ENCODE measurements around the gene PPFIA2.

Gene PPFIA2

GRCh38 chr12:81359736-81360135 is 399.4 kb downstream of the PPFIA2 start:
- Histone ChIP-seq H3K36me3 (ENCODE audit: control insufficient read depth, insufficient read depth, low read length) (no peaks in the 10 kb centered on the region), H3K4me3 (ENCODE audit: low read length) (no peak overlapping the region), H3K27me3 (ENCODE audit: control insufficient read depth, insufficient read depth, low read length) (no peaks in the 10 kb centered on the region), H3K9me3 (ENCODE audit: control insufficient read depth, low read length) (no peaks in the 10 kb centered on the region), H3K9ac (ENCODE audit: low read length) (no peak overlapping the region), H3K4me1 (ENCODE audit: control insufficient read depth, insufficient read depth, low read length) (no peaks in the 10 kb centered on the region)

- Histone ChIP-seq H3K36me3 (ENCODE audit: control insufficient read depth, insufficient read depth, low read length) (no peaks in the 10 kb centered on the region), H3K9me3 (ENCODE audit: control insufficient read depth, low read length) (no peaks in the 10 kb centered on the region), H3K4me3 (ENCODE audit: low read length) (no peak overlapping the region), H3K27me3 (ENCODE audit: control insufficient read depth, insufficient read depth, low read length) (no peaks in the 10 kb centered on the region), H3K4me1 (ENCODE audit: control insufficient read depth, insufficient read depth, low read length) (no peaks in the 10 kb centered on the region), H3K9ac (ENCODE audit: low read length) (no peak overlapping the region)
These were observed 404.7 kb downstream of the PPFIA2 start for GRCh38 chr12:81354327-81354932.

GRCh38 chr12:81350309-81350708 is 408.8 kb downstream of the PPFIA2 start:
- Histone ChIP-seq H3K27me3 (ENCODE audit: control insufficient read depth, insufficient read depth, low read length) (no peaks in the 10 kb centered on the region), H3K36me3 (ENCODE audit: control insufficient read depth, insufficient read depth, low read length) (no peaks in the 10 kb centered on the region), H3K9ac (ENCODE audit: low read length) (no peak overlapping the region), H3K4me3 (ENCODE audit: low read length) (no peak overlapping the region), H3K4me1 (ENCODE audit: control insufficient read depth, insufficient read depth, low read length) (no peaks in the 10 kb centered on the region), H3K9me3 (ENCODE audit: control insufficient read depth, low read length) (no peaks in the 10 kb centered on the region)

GRCh38 chr12:81347404-81347803 is 411.7 kb downstream of the PPFIA2 start:
- no peaks in the 10 kb centered on the region for H3K27me3 ChIP-seq (ENCODE audit: control insufficient read depth, insufficient read depth, low read length)
- no peaks in the 10 kb centered on the region for H3K4me1 ChIP-seq (ENCODE audit: control insufficient read depth, insufficient read depth, low read length)
- H3K4me3 ChIP-seq (ENCODE audit: low read length), result no peak overlapping the region
- H3K9ac ChIP-seq (ENCODE audit: low read length), result no peak overlapping the region
- H3K36me3 ChIP-seq (ENCODE audit: control insufficient read depth, insufficient read depth, low read length), result no peaks in the 10 kb centered on the region
- H3K9me3 ChIP-seq (ENCODE audit: control insufficient read depth, low read length), result no peaks in the 10 kb centered on the region

GRCh38 chr12:81340910-81341309 is 418.2 kb downstream of the PPFIA2 start:
- Histone ChIP-seq H3K9me3 (ENCODE audit: control insufficient read depth, low read length) (no peaks in the 10 kb centered on the region), H3K27me3 (ENCODE audit: control insufficient read depth, insufficient read depth, low read length) (no peaks in the 10 kb centered on the region), H3K4me3 (ENCODE audit: low read length) (no peak overlapping the region), H3K9ac (ENCODE audit: low read length) (no peak overlapping the region), H3K36me3 (ENCODE audit: control insufficient read depth, insufficient read depth, low read length) (no peaks in the 10 kb centered on the region), H3K4me1 (ENCODE audit: control insufficient read depth, insufficient read depth, low read length) (no peaks in the 10 kb centered on the region)

- no peaks in the 10 kb centered on the region for H3K4me1 ChIP-seq (ENCODE audit: control insufficient read depth, insufficient read depth, low read length)
- no peak overlapping the region for H3K4me3 ChIP-seq (ENCODE audit: low read length)
- no peaks in the 10 kb centered on the region for H3K36me3 ChIP-seq (ENCODE audit: control insufficient read depth, insufficient read depth, low read length)
- H3K9me3 ChIP-seq (ENCODE audit: control insufficient read depth, low read length), result no peaks in the 10 kb centered on the region
- H3K27me3 ChIP-seq (ENCODE audit: control insufficient read depth, insufficient read depth, low read length), result no peaks in the 10 kb centered on the region
- no peak overlapping the region for H3K9ac ChIP-seq (ENCODE audit: low read length)
These were observed 420.1 kb downstream of the PPFIA2 start for GRCh38 chr12:81339071-81339470.

- H3K27me3 ChIP-seq (ENCODE audit: control insufficient read depth, insufficient read depth, low read length), result no peaks in the 10 kb centered on the region
- no peak overlapping the region for H3K4me3 ChIP-seq (ENCODE audit: low read length)
- H3K9me3 ChIP-seq (ENCODE audit: control insufficient read depth, low read length), result no peaks in the 10 kb centered on the region
- H3K4me1 ChIP-seq (ENCODE audit: control insufficient read depth, insufficient read depth, low read length), result no peaks in the 10 kb centered on the region
- H3K36me3 ChIP-seq (ENCODE audit: control insufficient read depth, insufficient read depth, low read length), result no peaks in the 10 kb centered on the region
- no peak overlapping the region for H3K9ac ChIP-seq (ENCODE audit: low read length)
These were observed 421.3 kb downstream of the PPFIA2 start for GRCh38 chr12:81337886-81338285.

- Histone ChIP-seq H3K27me3 (ENCODE audit: control insufficient read depth, insufficient read depth, low read length) (no peaks in the 10 kb centered on the region), H3K9me3 (ENCODE audit: control insufficient read depth, low read length) (no peaks in the 10 kb centered on the region), H3K4me3 (ENCODE audit: low read length) (no peak overlapping the region), H3K4me1 (ENCODE audit: control insufficient read depth, insufficient read depth, low read length) (no peaks in the 10 kb centered on the region), H3K9ac (ENCODE audit: low read length) (no peak overlapping the region), H3K36me3 (ENCODE audit: control insufficient read depth, insufficient read depth, low read length) (no peaks in the 10 kb centered on the region)
These were observed 425.3 kb downstream of the PPFIA2 start for GRCh38 chr12:81333812-81334211.

GRCh38 chr12:81332054-81332453 is 427.1 kb downstream of the PPFIA2 start:
- Histone ChIP-seq H3K36me3 (ENCODE audit: control insufficient read depth, insufficient read depth, low read length) (no peaks in the 10 kb centered on the region), H3K27me3 (ENCODE audit: control insufficient read depth, insufficient read depth, low read length) (no peaks in the 10 kb centered on the region), H3K4me1 (ENCODE audit: control insufficient read depth, insufficient read depth, low read length) (no peaks in the 10 kb centered on the region), H3K4me3 (ENCODE audit: low read length) (no peak overlapping the region), H3K9me3 (ENCODE audit: control insufficient read depth, low read length) (no peaks in the 10 kb centered on the region), H3K9ac (ENCODE audit: low read length) (no peak overlapping the region)

- Histone ChIP-seq H3K27me3 (ENCODE audit: control insufficient read depth, insufficient read depth, low read length) (no peaks in the 10 kb centered on the region), H3K9ac (ENCODE audit: low read length) (no peak overlapping the region), H3K9me3 (ENCODE audit: control insufficient read depth, low read length) (no peaks in the 10 kb centered on the region), H3K4me1 (ENCODE audit: control insufficient read depth, insufficient read depth, low read length) (no peaks in the 10 kb centered on the region), H3K4me3 (ENCODE audit: low read length) (no peak overlapping the region), H3K36me3 (ENCODE audit: control insufficient read depth, insufficient read depth, low read length) (no peaks in the 10 kb centered on the region)
These were observed 428.7 kb downstream of the PPFIA2 start for GRCh38 chr12:81330480-81330879.

- Histone ChIP-seq H3K27me3 (ENCODE audit: control insufficient read depth, insufficient read depth, low read length) (no peaks in the 10 kb centered on the region), H3K9ac (ENCODE audit: low read length) (no peak overlapping the region), H3K4me1 (ENCODE audit: control insufficient read depth, insufficient read depth, low read length) (no peaks in the 10 kb centered on the region), H3K4me3 (ENCODE audit: low read length) (no peak overlapping the region), H3K9me3 (ENCODE audit: control insufficient read depth, low read length) (no peaks in the 10 kb centered on the region), H3K36me3 (ENCODE audit: control insufficient read depth, insufficient read depth, low read length) (no peaks in the 10 kb centered on the region)
These were observed 430.1 kb downstream of the PPFIA2 start for GRCh38 chr12:81329085-81329484.

- no peaks in the 10 kb centered on the region for H3K36me3 ChIP-seq (ENCODE audit: control insufficient read depth, insufficient read depth, low read length)
- no peaks in the 10 kb centered on the region for H3K27me3 ChIP-seq (ENCODE audit: control insufficient read depth, insufficient read depth, low read length)
- no peak overlapping the region for H3K9ac ChIP-seq (ENCODE audit: low read length)
- H3K4me3 ChIP-seq (ENCODE audit: low read length), result no peak overlapping the region
- no peaks in the 10 kb centered on the region for H3K4me1 ChIP-seq (ENCODE audit: control insufficient read depth, insufficient read depth, low read length)
- H3K9me3 ChIP-seq (ENCODE audit: control insufficient read depth, low read length), result no peaks in the 10 kb centered on the region
These were observed 431.7 kb downstream of the PPFIA2 start for GRCh38 chr12:81327425-81327824.

GRCh38 chr12:81325086-81325485 is 434.1 kb downstream of the PPFIA2 start:
- Histone ChIP-seq H3K9ac (ENCODE audit: low read length) (no peak overlapping the region), H3K36me3 (ENCODE audit: control insufficient read depth, insufficient read depth, low read length) (no peaks in the 10 kb centered on the region), H3K4me1 (ENCODE audit: control insufficient read depth, insufficient read depth, low read length) (no peaks in the 10 kb centered on the region), H3K27me3 (ENCODE audit: control insufficient read depth, insufficient read depth, low read length) (no peaks in the 10 kb centered on the region), H3K9me3 (ENCODE audit: control insufficient read depth, low read length) (no peaks in the 10 kb centered on the region), H3K4me3 (ENCODE audit: low read length) (no peak overlapping the region)

Data from mucosa of stomach (tissue), 1 donor.